GM11168 (cell line): ENCODE measurements around the gene HELQ.
"Not testable (repeated sequence)": the region's sequence is repeated elsewhere in the genome, so short reads cannot be mapped to it uniquely, and the experiment has no call there.

ENCODE experiments used
- in situ Hi-C: fragments of 300-500 bp; cut with MboI; formaldehyde crosslinking; loops from one replicate; pipeline ENCODE4 v1.12.0; 2022; ENCODE audit warnings: low sequenced_read_pairs; ENCODE audit not compliant: unreplicated experiment

HELQ gene

GRCh38 chr4:83440899-83441298 lies 14.7 kb downstream of the HELQ start:
- in situ Hi-C loops = no loop called here

GRCh38 chr4:83440148-83440814 lies 15.3 kb downstream of the HELQ start:
- in situ Hi-C loops = no loop called here

GRCh38 chr4:83438719-83439118 lies 16.9 kb downstream of the HELQ start:
- in situ Hi-C loops = no loop called here

GRCh38 chr4:83436680-83437079 lies 18.9 kb downstream of the HELQ start:
- in situ Hi-C loops = no loop called here

GRCh38 chr4:83431200-83431599 lies 24.4 kb downstream of the HELQ start:
- in situ Hi-C loops = no loop called here

GRCh38 chr4:83418211-83418610 lies 37.4 kb downstream of the HELQ start:
- in situ Hi-C loops = no loop called here

GRCh38 chr4:83417566-83417965 lies 38.1 kb downstream of the HELQ start:
- in situ Hi-C loops = no loop called here

GRCh38 chr4:83413676-83414075 lies 41.9 kb downstream of the HELQ start:
- in situ Hi-C loops = no loop called here

- in situ Hi-C loops = no loop called here
Measured at GRCh38 chr4:83408908-83409307, 46.7 kb downstream of the HELQ start.

GRCh38 chr4:83405844-83406816 lies 49.5 kb downstream of the HELQ start:
- in situ Hi-C loops = no loop called here

- in situ Hi-C loops = not testable (repeated sequence)
Measured at GRCh38 chr4:83398158-83398557, 57.5 kb downstream of the HELQ start.

GRCh38 chr4:83393908-83394307 lies 61.7 kb downstream of the HELQ start:
- in situ Hi-C loops = no loop called here

GRCh38 chr4:83392562-83392961 lies 63.1 kb downstream of the HELQ start:
- in situ Hi-C loops = no loop called here

- in situ Hi-C loops = no loop called here
Measured at GRCh38 chr4:83390944-83391343, 64.7 kb downstream of the HELQ start.

GRCh38 chr4:83389756-83390505 lies 65.7 kb downstream of the HELQ start:
- in situ Hi-C loops = no loop called here

- in situ Hi-C loops = no loop called here
Measured at GRCh38 chr4:83389037-83389720, 66.4 kb downstream of the HELQ start.

GRCh38 chr4:83388313-83388676 lies 67.3 kb downstream of the HELQ start:
- in situ Hi-C loops = no loop called here

- in situ Hi-C loops = no loop called here
Measured at GRCh38 chr4:83387476-83388312, 67.9 kb downstream of the HELQ start.

- in situ Hi-C loops = no loop called here
Measured at GRCh38 chr4:83387012-83387411, 68.6 kb downstream of the HELQ start.
